Measurements from ENCODE around the gene MRPS11.

GRCh38 chr15:88480981-88481380 lies 13.5 kb downstream of the MRPS11 start:
- no peak for TF ChIP-seq GABPA (IDR thresholded peaks at IDR 0.05; ENCODE audit: low read depth)
- TF ChIP-seq POLR2A (IDR thresholded peaks at IDR 0.05; ENCODE audit: low read depth, low read length) = no peak
- TF ChIP-seq HSF1 (IDR thresholded peaks at IDR 0.05; ENCODE audit: low read depth, low read length) = no peak
- TF ChIP-seq CTCF (IDR thresholded peaks at IDR 0.05 in 2 of 3, conservative IDR thresholded peaks at IDR 0.05 in 1 of 3; ENCODE audit: control insufficient read depth in 2 of 3, extremely low read depth in 1 of 3, insufficient read depth in 1 of 3, low read depth in 3 of 3, low read length in 3 of 3) = no peak
- no peak for TF ChIP-seq RAD21 (IDR thresholded peaks at IDR 0.05; ENCODE audit: insufficient read depth, low read depth, low read length)
- TF ChIP-seq SRF (IDR thresholded peaks at IDR 0.05; ENCODE audit: low read depth in 2 of 2, low read length in 2 of 2) = no peak
- TF ChIP-seq CEBPB (IDR thresholded peaks at IDR 0.05; ENCODE audit: borderline replicate concordance in 1 of 2, low read depth in 2 of 2, low read length in 2 of 2) = no peak
- TF ChIP-seq FOXK2 (IDR thresholded peaks at IDR 0.05) = no peak
- no peak for TF ChIP-seq MTA2 (IDR thresholded peaks at IDR 0.05; ENCODE audit: low read depth)
- no peak for TF ChIP-seq CREM (IDR thresholded peaks at IDR 0.05; ENCODE audit: low read depth)
- TF ChIP-seq EZH2 (IDR thresholded peaks at IDR 0.05; ENCODE audit: borderline replicate concordance, control insufficient read depth, low read depth, low read length) = no peak
- TF ChIP-seq RFX5 (IDR thresholded peaks at IDR 0.05; ENCODE audit: low read depth, low read length) = no peak
- TF ChIP-seq ZBTB33 (IDR thresholded peaks at IDR 0.05) = no peak
- no peak for TF ChIP-seq MXI1 (IDR thresholded peaks at IDR 0.05; ENCODE audit: low read depth, low read length)
